NCI-H526 treated with DMSO at 0.1 percent for 48 hours (cell line): ENCODE measurements around the gene GTPBP3.
A peak's percentile ranks its signal among the peaks of the same experiment; 100 is the strongest.

Experiments used
- DNase-seq: peaks from one replicate; lab custom pipeline; 2025; lab: John Stamatoyannopoulos, UW

GTPBP3 gene

DNA sequence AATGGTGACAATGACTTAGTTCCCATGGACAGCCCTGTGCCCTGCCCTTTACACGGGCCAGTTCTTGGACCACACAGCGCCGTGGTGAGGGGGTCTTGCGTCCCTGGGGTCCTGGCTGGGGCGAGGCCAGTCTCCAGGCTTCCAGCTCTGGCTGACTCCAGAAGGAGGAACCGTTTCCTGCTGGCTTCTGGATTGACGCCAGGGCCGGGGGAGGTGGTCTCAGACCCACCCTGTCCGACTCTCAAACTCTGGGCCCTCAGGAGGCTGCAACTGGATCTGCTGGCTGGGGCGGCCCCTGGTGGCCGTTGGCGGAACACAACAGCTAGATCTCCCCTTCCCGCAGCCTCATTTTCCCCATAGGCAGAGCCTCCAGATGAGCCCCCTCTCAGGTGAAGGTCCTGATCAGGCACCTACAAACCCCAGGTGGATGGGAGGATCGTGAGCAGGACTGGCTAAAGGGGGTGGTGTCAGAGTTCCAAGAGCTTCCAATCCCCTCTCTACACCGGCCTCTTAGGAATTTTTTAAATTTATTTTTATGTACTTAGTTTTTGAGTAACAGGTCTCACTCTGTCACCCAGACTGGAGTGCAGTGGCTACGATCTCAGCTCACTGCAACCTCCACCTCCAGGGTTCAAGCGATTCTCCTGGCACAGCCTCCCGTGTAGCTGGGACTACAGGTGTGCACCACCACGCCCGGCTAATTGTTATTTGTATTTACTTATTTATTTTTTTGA, 48.7 kb downstream of the GTPBP3 start:
- no peak for DNase-seq

DNA sequence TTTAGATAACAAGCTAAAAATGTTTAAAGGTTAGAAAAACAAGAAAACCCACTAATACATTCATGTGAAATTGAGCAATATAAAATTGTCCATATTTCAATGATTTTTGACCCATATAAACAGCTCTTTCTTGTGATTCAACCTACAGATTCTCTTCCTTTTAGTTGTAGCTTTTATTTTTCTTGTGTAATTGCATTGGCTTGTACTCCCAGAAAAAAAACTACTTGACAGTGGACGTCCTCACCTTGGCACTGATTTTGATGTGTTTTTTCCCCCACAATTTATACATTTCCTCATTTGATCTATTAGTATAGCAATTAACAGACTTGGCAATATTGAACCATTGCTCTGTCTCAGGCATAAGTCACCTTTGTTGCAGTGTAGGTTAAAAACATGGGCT, 51.9 kb downstream of the GTPBP3 start:
- DNase-seq: no peak

DNA sequence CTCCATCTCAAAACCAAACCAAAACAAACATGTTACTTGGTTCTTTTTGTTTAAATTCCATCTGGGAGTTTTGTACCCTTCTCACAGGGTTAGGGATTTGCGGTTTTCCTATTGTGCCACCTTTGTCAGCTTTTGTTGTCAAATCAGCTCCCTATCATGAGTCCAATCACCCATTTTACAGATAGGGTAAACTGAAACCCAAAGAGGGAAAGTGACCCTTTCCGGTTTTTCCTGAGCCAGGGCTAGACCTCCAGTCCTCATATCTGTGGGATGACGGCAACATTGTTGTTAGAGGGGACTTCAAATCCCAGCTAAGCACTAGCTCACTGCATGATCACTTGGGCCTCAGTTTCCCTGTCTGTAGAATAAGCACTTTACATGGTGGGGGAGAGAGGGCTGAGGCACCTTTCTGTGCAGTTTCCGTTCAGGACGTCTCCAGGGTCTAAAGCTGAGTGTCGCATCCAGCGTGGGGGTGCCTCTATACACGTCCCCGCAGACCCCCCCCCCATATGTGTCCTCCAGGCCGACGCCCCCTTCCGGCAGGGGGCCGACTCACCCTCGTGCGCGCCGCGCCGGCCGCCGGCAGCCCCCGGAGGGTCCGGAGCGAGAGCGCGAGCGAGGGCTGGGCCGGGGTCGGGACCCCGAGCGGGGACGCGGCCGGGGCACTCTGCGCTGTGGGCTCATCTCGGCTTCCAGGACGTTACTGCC, 52.8 kb downstream of the GTPBP3 start:
- no peak for DNase-seq

DNA sequence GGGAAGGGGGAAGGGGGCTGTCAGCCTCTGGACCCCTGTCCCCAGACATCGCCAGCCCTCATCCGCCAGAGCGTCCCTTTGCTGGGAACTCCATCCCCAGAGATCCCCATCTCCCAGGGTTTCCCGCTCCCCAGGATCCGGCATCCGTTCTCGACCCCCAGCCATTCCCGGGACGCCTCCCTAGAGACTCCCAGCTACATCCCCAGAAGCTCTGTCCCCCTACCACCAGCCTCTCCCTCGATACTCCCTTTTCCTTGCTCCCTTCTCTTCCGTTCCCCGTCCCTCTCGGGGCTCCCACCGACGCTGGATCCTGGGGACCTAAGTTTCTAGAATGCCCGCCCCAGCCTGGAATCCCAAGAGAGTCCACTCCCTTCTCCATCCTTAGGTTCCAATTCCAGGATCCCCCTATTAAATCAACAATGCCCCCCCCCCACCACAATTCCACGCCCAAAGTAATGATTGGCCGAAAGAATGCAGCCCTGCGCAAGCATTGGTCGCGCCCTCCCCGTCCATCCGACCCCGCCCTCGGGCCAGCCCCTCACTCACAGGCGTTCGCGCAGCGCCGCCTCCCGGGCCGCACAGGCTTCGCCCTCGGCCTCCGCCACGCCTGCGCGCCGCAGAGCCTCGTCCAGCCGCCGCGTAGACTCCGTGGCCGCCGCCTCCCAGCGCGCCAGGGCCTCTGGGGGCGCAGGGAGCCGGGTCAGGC, 53.5 kb downstream of the GTPBP3 start:
- peak; percentile 45 for DNase-seq

DNA sequence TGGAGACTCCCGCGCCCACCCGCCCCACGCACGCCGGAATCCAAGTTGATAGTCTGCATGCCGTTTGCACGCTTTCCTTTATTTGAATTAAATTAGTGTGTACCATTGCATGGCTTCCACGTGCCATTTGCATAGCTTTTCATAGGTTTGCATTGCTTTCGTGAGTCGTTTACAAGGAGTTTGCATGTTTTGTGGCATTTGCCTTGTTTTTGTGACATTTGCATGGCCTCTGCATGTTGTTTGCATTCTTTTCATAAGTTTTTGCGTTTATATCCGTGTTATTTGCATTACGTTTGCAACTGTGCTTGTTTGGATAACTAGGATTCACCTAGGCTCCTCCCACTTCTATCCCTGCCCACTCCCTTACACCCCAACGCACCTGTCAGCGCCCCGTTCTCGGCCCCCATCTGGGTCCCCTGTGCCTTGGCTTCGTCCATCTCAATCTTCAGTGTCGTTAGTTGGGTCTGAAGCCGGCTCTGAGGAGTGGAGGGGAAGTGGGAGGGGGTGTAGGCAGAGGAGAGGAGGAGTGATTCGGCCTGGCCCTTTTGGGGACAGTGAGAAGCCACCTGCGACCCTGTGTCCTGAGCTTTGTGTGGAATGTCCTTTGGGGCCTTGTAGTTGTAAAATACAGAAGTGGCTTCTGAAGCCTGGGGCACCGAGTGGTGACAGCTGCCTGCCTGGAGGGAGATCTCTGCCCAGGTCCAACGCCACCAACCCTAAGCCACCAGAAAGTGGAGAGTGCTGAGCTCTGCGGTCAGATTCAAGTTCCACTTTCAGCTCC, 54.2 kb downstream of the GTPBP3 start:
- peak; percentile 45 for DNase-seq
